GM08714 (cell line): ENCODE data around the gene KCNK3.

Source experiments
- H3K4me3 ChIP-seq: fragments of 200-500 bp; sonication (Bioruptor generic); 2 replicates; pipeline ENCODE4 v1.5.1; 2014; ENCODE audit warnings: mild to moderate bottlenecking, low read length, inconsistent platforms
- ZNF274 ChIP-seq: IDR thresholded peaks from 2 replicates; pipeline ENCODE4 v1.6.1; 2012; ENCODE audit warnings: mild to moderate bottlenecking, low read depth, low read length

The KCNK3 gene

DNA sequence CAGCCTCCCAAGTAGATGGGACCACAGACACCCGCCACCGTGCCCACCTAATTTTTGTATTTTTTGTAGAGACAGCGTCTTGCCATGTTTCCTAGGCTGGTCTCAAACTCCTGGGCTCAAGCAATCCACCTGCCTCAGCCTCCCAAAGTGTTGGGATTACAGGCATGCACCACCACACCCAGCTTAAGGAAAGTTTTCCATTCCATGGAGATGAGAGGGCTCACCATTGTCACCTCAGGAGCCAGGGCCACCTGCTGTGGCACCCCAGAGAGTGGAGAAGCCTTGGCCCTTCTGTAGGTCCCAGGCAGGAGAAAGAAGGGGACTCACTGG, 76.2 kb downstream of the KCNK3 start:
- no peak for TF ChIP-seq ZNF274
- H3K4me3 ChIP-seq: no peak overlapping the region

DNA sequence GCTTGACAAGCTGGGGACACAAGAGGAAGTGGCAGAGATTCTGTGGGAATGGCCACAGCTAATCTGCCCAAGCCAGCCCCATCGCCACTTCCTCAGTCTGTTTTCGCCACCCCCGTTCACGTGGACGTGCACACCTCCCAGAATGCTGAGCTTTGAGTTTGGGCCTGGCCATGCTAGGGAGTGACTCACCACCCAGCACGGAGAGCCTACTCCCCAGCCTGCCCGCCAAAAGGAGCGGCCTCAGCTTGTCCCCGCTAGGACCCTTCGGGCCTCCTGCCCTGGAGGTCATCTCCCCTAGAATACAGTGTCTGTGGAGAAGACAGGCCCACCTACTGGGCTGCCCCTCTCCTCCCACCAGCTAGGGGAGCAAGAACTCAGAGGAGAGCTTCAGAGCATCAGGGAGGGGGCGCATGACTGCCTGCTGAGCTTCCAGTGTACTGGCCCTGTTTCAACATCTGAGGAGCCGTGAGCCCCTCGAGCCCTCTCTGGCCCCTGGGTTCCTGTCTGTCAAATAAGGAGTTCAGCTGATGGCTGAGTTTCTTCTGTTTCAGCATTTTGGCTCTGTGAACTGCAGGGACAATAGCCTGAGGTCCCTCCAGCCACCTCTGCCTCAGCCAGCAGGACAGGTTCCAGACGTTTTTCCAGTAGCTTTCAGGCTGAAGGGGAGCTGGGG, 76.7 kb downstream of the KCNK3 start:
- TF ChIP-seq ZNF274: no peak
- no peak overlapping the region for H3K4me3 ChIP-seq

DNA sequence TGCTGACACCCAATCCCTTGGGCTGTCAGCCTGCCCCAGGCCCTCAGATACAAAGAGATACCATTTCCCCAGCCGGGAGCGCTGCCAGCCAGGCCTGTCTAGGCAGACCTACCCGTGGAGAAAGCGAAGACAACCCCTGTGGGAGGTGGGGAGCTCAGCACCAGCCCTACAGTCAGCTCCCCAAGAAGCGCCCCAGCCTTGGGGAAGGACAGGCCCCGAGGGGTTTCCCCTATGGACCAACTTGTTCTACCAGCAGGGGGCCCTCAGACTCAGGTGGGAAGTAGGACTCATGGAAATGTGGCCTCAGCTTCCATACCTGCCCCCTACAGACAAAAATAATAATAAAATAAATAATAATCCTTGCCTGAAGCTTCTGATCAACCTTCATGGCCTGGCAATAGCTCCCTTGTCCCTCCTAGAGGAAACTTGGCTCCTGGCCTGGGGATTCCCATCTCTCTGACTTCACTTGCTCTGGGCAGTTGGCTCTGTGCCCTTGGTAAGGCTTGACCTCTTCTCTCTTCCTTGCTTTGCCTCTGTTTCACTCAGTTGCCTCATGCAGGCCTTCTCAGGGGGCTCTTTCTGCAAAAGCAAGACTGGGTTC, 78.6 kb downstream of the KCNK3 start:
- H3K4me3 ChIP-seq: no peak overlapping the region
- no peak for TF ChIP-seq ZNF274

DNA sequence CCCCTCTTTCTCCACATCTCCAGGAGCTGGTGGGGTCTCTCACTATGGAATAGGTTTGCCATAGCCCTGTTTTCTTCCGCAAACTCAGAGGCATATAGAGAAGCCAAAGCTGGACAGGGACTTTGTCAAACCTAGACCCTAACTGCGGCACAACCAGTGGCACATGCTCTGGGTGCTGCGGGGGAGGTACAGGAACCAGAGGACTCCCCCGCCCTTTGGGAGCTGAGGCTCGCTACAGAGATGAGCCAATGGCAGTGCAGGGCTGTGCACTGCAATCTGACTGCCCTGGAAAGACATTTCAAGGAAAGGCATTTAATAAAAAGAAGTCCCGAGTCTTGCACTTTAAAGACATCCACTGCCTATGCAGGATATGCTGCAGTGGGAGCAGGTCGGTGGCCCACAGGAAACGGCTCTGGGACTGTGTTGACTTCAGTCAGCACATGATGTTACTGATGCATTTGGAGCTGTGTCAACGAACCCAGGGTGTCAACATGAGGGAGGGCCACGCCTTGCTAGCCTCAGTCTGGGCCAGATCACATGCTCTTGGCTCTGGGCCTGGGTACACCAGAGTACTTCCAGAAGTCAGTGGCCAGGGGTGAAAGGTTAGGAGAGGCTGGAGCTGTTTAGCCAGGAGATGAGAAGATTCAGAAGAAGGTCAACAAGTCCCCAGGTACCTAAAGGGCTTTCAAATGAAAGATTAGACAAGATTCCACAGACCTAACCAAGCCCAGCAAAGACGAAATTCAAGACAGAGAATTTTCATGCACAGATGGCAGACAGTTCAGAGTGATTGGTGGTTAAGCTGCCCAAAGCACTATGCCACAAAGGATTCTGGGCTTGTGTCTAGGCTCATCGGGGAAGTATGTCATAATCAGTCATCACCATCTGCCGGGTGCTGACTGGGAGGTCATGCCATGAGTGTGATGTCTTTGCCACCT, 79.8 kb downstream of the KCNK3 start:
- no peak for TF ChIP-seq ZNF274
- H3K4me3 ChIP-seq: no peak overlapping the region

DNA sequence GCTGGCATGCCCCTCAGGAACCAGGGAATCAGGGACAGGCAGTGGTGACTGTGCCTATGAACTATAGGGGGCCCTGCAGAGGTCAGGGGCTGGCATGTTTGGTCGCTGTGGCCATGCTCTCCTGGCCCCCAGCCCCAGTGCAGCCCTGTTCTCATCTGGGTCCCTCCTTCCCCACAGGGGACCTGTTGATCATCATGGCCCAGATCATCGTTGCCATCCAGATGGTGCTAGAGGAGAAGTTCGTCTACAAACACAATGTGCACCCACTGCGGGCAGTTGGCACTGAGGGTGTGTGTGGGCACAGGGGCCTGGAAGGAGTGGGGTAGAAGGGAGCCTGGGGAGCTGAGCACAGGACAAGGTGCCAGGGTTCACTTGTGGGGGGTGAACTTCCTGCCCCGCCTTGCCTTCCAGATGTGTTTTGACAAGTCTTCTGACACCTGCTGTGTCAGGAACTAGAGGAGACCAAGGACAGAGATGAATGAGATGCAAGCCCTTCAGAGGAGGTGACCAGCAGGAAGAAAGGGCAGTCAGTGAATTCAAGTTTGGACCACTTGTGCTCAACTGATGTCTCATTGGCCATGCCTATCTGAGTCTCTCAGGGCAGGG, 83.8 kb downstream of the KCNK3 start:
- TF ChIP-seq ZNF274: no peak
- no peak overlapping the region for H3K4me3 ChIP-seq

DNA sequence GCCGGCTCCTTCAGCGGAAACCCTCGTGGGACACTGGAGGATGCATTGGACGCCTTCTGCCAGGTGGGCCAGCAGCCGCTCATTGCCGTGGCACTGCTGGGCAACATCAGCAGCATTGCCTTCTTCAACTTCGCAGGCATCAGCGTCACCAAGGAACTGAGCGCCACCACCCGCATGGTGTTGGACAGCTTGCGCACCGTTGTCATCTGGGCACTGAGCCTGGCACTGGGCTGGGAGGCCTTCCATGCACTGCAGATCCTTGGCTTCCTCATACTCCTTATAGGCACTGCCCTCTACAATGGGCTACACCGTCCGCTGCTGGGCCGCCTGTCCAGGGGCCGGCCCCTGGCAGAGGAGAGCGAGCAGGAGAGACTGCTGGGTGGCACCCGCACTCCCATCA, 85.6 kb downstream of the KCNK3 start:
- no peak for TF ChIP-seq ZNF274
- H3K4me3 ChIP-seq: no peak overlapping the region

DNA sequence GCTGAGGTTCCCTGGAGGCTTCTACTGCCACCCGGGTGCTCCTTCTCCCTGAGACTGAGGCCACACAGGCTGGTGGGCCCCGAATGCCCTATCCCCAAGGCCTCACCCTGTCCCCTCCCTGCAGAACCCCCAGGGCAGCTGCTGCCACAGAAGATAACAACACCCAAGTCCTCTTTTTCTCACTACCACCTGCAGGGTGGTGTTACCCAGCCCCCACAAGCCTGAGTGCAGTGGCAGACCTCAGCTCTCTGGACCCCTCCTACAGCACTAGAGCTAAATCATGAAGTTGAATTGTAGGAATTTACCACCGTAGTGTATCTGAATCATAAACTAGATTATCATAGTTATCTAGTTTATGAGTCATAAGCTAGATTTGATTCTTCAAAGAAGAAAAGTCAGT, 86.0 kb downstream of the KCNK3 start:
- H3K4me3 ChIP-seq: no peak overlapping the region
- no peak for TF ChIP-seq ZNF274

DNA sequence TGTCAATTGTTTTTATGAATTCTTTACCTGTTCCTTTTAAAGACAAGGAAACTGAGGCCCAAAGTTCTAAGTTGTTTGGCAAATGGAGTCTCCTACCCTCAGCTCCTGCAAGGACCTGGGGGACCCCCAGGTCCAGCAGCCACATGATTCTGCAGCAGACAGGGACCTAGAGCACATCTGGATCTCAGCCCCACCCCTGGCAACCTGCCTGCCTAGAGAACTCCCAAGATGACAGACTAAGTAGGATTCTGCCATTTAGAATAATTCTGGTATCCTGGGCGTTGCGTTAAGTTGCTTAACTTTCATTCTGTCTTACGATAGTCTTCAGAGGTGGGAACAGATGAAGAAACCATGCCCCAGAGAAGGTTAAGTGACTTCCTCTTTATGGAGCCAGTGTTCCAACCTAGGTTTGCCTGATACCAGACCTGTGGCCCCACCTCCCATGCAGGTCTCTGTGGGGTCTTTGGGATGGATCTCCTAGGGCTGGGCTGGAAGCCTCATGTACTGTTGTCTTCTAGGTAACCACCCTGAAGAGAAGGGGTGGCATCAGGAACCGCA, 87.8 kb downstream of the KCNK3 start:
- TF ChIP-seq ZNF274: no peak
- H3K4me3 ChIP-seq: no peak overlapping the region
